HEK293 (cell line): ENCODE results near the gene ICAM3.

Source experiments
- BCL11A ChIP-seq: fragments of 450-650 bp; formaldehyde crosslinking; IDR thresholded peaks from 2 replicates; pipeline ENCODE4 v1.5.1; 2016; ENCODE audit warnings: low read depth, missing biosample characterization, missing genetic modification characterization
- BCL11B ChIP-seq: fragments of 450-650 bp; formaldehyde crosslinking; IDR thresholded peaks from 2 replicates; pipeline ENCODE4 v1.5.1; 2016; ENCODE audit warnings: low read depth, missing biosample characterization, missing genetic modification characterization
- EGR2 ChIP-seq: fragments of 450-650 bp; formaldehyde crosslinking; IDR thresholded peaks from 2 replicates; pipeline ENCODE4 v1.5.1; 2016; ENCODE audit warnings: low read depth, missing biosample characterization, missing genetic modification characterization
- KLF1 ChIP-seq: fragments of 450-650 bp; formaldehyde crosslinking; IDR thresholded peaks from 2 replicates; pipeline ENCODE4 v1.5.1; 2016; ENCODE audit warnings: missing biosample characterization, missing genetic modification characterization
- KLF8 ChIP-seq: fragments of 450-650 bp; formaldehyde crosslinking; IDR thresholded peaks from 2 replicates; pipeline ENCODE4 v1.5.1; 2016; ENCODE audit warnings: missing biosample characterization, missing genetic modification characterization
- KLF9 ChIP-seq: fragments of 450-650 bp; formaldehyde crosslinking; IDR thresholded peaks from 2 replicates; pipeline ENCODE4 v1.5.1; 2016; ENCODE audit warnings: missing biosample characterization, missing genetic modification characterization, low read depth
- MEIS1 ChIP-seq: sonication (generic); formaldehyde crosslinking; IDR thresholded peaks from 2 replicates; pipeline ENCODE4 v1.8.1; 2022; ENCODE audit warnings: missing genetic modification reagents, mild to moderate bottlenecking, borderline replicate concordance
- MZF1 ChIP-seq: fragments of 450-650 bp; formaldehyde crosslinking; IDR thresholded peaks from 2 replicates; pipeline ENCODE4 v1.5.1; 2017; ENCODE audit warnings: missing biosample characterization, missing genetic modification characterization, borderline replicate concordance
- REPIN1 ChIP-seq: fragments of 450-650 bp; formaldehyde crosslinking; IDR thresholded peaks from 2 replicates; pipeline ENCODE4 v1.5.1; 2017; ENCODE audit warnings: missing biosample characterization, missing genetic modification characterization, low read depth
- SP2 ChIP-seq: fragments of 450-650 bp; formaldehyde crosslinking; IDR thresholded peaks from 2 replicates; pipeline ENCODE4 v1.5.1; 2016; ENCODE audit warnings: missing biosample characterization, missing genetic modification characterization
- ZNF114 ChIP-seq: fragments of 450-650 bp; formaldehyde crosslinking; IDR thresholded peaks from 2 replicates; pipeline ENCODE4 v1.5.0; 2017; ENCODE audit warnings: missing biosample characterization, missing genetic modification characterization
- ZNF121 ChIP-seq: fragments of 450-650 bp; formaldehyde crosslinking; IDR thresholded peaks from 2 replicates; pipeline ENCODE4 v1.5.1; 2016; ENCODE audit warnings: missing biosample characterization, missing genetic modification characterization
- ZNF223 ChIP-seq: fragments of 450-650 bp; formaldehyde crosslinking; IDR thresholded peaks from 2 replicates; pipeline ENCODE4 v1.5.1; 2016; ENCODE audit warnings: missing biosample characterization, missing genetic modification characterization
- ZNF394 ChIP-seq: fragments of 450-650 bp; formaldehyde crosslinking; IDR thresholded peaks from 2 replicates; pipeline ENCODE4 v1.5.1; 2016; ENCODE audit warnings: missing biosample characterization, missing genetic modification characterization, mild to moderate bottlenecking, moderate library complexity, borderline replicate concordance
- ZNF404 ChIP-seq: fragments of 450-650 bp; formaldehyde crosslinking; IDR thresholded peaks from 2 replicates; pipeline ENCODE4 v1.5.1; 2017; ENCODE audit warnings: missing biosample characterization, missing genetic modification characterization
- ZNF423 ChIP-seq: fragments of 450-650 bp; formaldehyde crosslinking; IDR thresholded peaks from 2 replicates; pipeline ENCODE4 v1.5.1; 2016; ENCODE audit warnings: missing biosample characterization, missing genetic modification characterization
- ZNF488 ChIP-seq: fragments of 450-650 bp; formaldehyde crosslinking; IDR thresholded peaks from 2 replicates; pipeline ENCODE4 v1.5.1; 2016; ENCODE audit warnings: missing biosample characterization, missing genetic modification characterization
- ZNF510 ChIP-seq: fragments of 450-650 bp; formaldehyde crosslinking; IDR thresholded peaks from 2 replicates; pipeline ENCODE4 v1.5.1; 2018; ENCODE audit warnings: mild to moderate bottlenecking, missing genetic modification characterization, missing biosample characterization; ENCODE audit not compliant: insufficient replicate concordance
- ZNF548 ChIP-seq: fragments of 450-650 bp; formaldehyde crosslinking; IDR thresholded peaks from 2 replicates; pipeline ENCODE4 v1.5.1; 2016; ENCODE audit warnings: missing biosample characterization, missing genetic modification characterization
- ZNF549 ChIP-seq: fragments of 450-650 bp; IDR thresholded peaks from 2 replicates; pipeline ENCODE4 v1.5.1; 2018; ENCODE audit warnings: missing biosample characterization, missing genetic modification characterization, mild to moderate bottlenecking, inconsistent platforms, moderate library complexity
- ZNF558 ChIP-seq: fragments of 450-650 bp; formaldehyde crosslinking; IDR thresholded peaks from 2 replicates; pipeline ENCODE4 v1.5.1; 2016; ENCODE audit warnings: missing biosample characterization, missing genetic modification characterization
- ZNF596 ChIP-seq: fragments of 450-650 bp; IDR thresholded peaks from 2 replicates; pipeline ENCODE4 v1.5.0; 2018; ENCODE audit warnings: missing biosample characterization, mild to moderate bottlenecking, missing genetic modification characterization, moderate library complexity
- ZNF610 ChIP-seq: fragments of 450-650 bp; formaldehyde crosslinking; IDR thresholded peaks from 2 replicates; pipeline ENCODE4 v1.5.1; 2016; ENCODE audit warnings: missing biosample characterization, missing genetic modification characterization, borderline replicate concordance
- ZNF624 ChIP-seq: fragments of 450-650 bp; formaldehyde crosslinking; IDR thresholded peaks from 2 replicates; pipeline ENCODE4 v1.5.1; 2017; ENCODE audit warnings: missing biosample characterization, missing genetic modification characterization
- ZNF626 ChIP-seq: fragments of 450-650 bp; sonication (Bioruptor Pico); formaldehyde crosslinking; IDR thresholded peaks from 2 replicates; pipeline ENCODE4 v1.5.1; 2018; ENCODE audit warnings: missing biosample characterization, missing genetic modification characterization, inconsistent platforms
- ZNF654 ChIP-seq: fragments of 450-650 bp; formaldehyde crosslinking; IDR thresholded peaks from 2 replicates; pipeline ENCODE4 v1.5.1; 2016; ENCODE audit warnings: low read depth, missing biosample characterization, missing genetic modification characterization
- ZNF660 ChIP-seq: fragments of 450-650 bp; IDR thresholded peaks from 2 replicates; pipeline ENCODE4 v1.5.1; 2018; ENCODE audit warnings: missing biosample characterization, mild to moderate bottlenecking, missing genetic modification characterization
- ZNF76 ChIP-seq: fragments of 450-650 bp; formaldehyde crosslinking; IDR thresholded peaks from 2 replicates; pipeline ENCODE4; 2016; ENCODE audit warnings: low read depth, missing biosample characterization, missing genetic modification characterization, borderline replicate concordance
- TF ChIP-seq, protein P1 (sequence below): fragments of 450-650 bp; formaldehyde crosslinking; IDR thresholded peaks from 2 replicates; pipeline ENCODE4; 2016; ENCODE audit warnings: missing biosample characterization, missing genetic modification characterization
- TF ChIP-seq, protein P2 (sequence below): fragments of 450-650 bp; formaldehyde crosslinking; IDR thresholded peaks from 2 replicates; pipeline ENCODE4 v1.5.1; 2017; ENCODE audit warnings: missing biosample characterization, missing genetic modification characterization
- TF ChIP-seq, protein P3 (sequence below): fragments of 450-650 bp; formaldehyde crosslinking; IDR thresholded peaks from 2 replicates; pipeline ENCODE4 v1.5.1; 2016; ENCODE audit warnings: missing biosample characterization, missing genetic modification characterization
- TF ChIP-seq, protein P4 (sequence below): fragments of 450-650 bp; formaldehyde crosslinking; IDR thresholded peaks from 2 replicates; pipeline ENCODE4 v1.5.1; 2017; ENCODE audit warnings: missing biosample characterization, missing genetic modification characterization
- TF ChIP-seq, protein P5 (sequence below): fragments of 450-650 bp; formaldehyde crosslinking; IDR thresholded peaks from 2 replicates; pipeline ENCODE4 v1.5.1; 2017; ENCODE audit warnings: missing biosample characterization, missing genetic modification characterization

ICAM3 gene

GRCh38 chr19:10292206-10292788 is 47.1 kb downstream of the ICAM3 start (continued):
- TF ChIP-seq, protein P1, sequence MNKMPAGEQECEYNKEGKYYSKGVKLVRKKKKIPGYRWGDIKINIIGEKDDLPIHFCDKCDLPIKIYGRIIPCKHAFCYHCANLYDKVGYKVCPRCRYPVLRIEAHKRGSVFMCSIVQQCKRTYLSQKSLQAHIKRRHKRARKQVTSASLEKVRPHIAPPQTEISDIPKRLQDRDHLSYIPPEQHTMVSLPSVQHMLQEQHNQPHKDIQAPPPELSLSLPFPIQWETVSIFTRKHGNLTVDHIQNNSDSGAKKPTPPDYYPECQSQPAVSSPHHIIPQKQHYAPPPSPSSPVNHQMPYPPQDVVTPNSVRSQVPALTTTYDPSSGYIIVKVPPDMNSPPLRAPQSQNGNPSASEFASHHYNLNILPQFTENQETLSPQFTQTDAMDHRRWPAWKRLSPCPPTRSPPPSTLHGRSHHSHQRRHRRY (tag by site-specific recombination): no peak
- no peak for TF ChIP-seq ZNF223 (tag by site-specific recombination)
- TF ChIP-seq ZNF654 (tag by site-specific recombination): no peak
- no peak for TF ChIP-seq MEIS1 (CRISPR knock-in tag)
- peak; percentile 62; the same call in 1 of the 2 replicates for TF ChIP-seq EGR2 (tag by site-specific recombination)
- TF ChIP-seq MZF1: no peak
- no peak for TF ChIP-seq ZNF549 (tag by site-specific recombination)
- TF ChIP-seq, protein P2, sequence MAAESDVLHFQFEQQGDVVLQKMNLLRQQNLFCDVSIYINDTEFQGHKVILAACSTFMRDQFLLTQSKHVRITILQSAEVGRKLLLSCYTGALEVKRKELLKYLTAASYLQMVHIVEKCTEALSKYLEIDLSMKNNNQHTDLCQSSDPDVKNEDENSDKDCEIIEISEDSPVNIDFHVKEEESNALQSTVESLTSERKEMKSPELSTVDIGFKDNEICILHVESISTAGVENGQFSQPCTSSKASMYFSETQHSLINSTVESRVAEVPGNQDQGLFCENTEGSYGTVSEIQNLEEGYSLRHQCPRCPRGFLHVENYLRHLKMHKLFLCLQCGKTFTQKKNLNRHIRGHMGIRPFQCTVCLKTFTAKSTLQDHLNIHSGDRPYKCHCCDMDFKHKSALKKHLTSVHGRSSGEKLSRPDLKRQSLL (tag by site-specific recombination): no peak
- TF ChIP-seq ZNF660 (tag by site-specific recombination): no peak
- TF ChIP-seq ZNF610 (tag by site-specific recombination): no peak
- TF ChIP-seq ZNF626 (tag by site-specific recombination): no peak
- no peak for TF ChIP-seq ZNF596 (tag by site-specific recombination)
- no peak for TF ChIP-seq ZNF121 (tag by site-specific recombination)
- TF ChIP-seq ZNF624 (tag by site-specific recombination): no peak
- TF ChIP-seq, protein P3, sequence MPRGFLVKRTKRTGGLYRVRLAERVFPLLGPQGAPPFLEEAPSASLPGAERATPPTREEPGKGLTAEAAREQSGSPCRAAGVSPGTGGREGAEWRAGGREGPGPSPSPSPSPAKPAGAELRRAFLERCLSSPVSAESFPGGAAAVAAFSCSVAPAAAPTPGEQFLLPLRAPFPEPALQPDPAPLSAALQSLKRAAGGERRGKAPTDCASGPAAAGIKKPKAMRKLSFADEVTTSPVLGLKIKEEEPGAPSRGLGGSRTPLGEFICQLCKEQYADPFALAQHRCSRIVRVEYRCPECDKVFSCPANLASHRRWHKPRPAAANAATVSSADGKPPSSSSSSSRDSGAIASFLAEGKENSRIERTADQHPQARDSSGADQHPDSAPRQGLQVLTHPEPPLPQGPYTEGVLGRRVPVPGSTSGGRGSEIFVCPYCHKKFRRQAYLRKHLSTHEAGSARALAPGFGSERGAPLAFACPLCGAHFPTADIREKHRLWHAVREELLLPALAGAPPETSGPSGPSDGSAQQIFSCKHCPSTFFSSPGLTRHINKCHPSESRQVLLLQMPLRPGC (tag by site-specific recombination): peak; percentile 68
- no peak for TF ChIP-seq ZNF114 (tag by site-specific recombination)
- no peak for TF ChIP-seq BCL11A (tag by site-specific recombination)
- no peak for TF ChIP-seq ZNF558 (tag by site-specific recombination)
- peak; percentile 95 for TF ChIP-seq SP2 (tag by site-specific recombination)
- peak; percentile 85 for TF ChIP-seq KLF1 (tag by site-specific recombination)
- no peak for TF ChIP-seq BCL11B (tag by site-specific recombination)
- TF ChIP-seq KLF8 (tag by site-specific recombination): peak; percentile 96
- TF ChIP-seq ZNF488: no peak
- TF ChIP-seq KLF9: peak; percentile 98
- TF ChIP-seq ZNF404 (tag by site-specific recombination): no peak
- TF ChIP-seq REPIN1: no peak
- TF ChIP-seq, protein P4, sequence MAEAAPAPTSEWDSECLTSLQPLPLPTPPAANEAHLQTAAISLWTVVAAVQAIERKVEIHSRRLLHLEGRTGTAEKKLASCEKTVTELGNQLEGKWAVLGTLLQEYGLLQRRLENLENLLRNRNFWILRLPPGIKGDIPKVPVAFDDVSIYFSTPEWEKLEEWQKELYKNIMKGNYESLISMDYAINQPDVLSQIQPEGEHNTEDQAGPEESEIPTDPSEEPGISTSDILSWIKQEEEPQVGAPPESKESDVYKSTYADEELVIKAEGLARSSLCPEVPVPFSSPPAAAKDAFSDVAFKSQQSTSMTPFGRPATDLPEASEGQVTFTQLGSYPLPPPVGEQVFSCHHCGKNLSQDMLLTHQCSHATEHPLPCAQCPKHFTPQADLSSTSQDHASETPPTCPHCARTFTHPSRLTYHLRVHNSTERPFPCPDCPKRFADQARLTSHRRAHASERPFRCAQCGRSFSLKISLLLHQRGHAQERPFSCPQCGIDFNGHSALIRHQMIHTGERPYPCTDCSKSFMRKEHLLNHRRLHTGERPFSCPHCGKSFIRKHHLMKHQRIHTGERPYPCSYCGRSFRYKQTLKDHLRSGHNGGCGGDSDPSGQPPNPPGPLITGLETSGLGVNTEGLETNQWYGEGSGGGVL (tag by site-specific recombination): no peak
- TF ChIP-seq ZNF76 (tag by site-specific recombination): no peak
- TF ChIP-seq, protein P5, sequence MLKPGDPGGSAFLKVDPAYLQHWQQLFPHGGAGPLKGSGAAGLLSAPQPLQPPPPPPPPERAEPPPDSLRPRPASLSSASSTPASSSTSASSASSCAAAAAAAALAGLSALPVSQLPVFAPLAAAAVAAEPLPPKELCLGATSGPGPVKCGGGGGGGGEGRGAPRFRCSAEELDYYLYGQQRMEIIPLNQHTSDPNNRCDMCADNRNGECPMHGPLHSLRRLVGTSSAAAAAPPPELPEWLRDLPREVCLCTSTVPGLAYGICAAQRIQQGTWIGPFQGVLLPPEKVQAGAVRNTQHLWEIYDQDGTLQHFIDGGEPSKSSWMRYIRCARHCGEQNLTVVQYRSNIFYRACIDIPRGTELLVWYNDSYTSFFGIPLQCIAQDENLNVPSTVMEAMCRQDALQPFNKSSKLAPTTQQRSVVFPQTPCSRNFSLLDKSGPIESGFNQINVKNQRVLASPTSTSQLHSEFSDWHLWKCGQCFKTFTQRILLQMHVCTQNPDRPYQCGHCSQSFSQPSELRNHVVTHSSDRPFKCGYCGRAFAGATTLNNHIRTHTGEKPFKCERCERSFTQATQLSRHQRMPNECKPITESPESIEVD (tag by site-specific recombination): no peak
- TF ChIP-seq ZNF510 (tag by site-specific recombination): no peak
- TF ChIP-seq ZNF423 (tag by site-specific recombination): no peak
- TF ChIP-seq ZNF548 (tag by site-specific recombination): no peak
- TF ChIP-seq ZNF394 (tag by site-specific recombination): no peak
